NCI-H2227 treated with DMSO at 0.1 percent for 48 hours (cell line): ENCODE data around the gene USP50.
"Not testable (repeated sequence)": the region's sequence is repeated elsewhere in the genome, so short reads cannot be mapped to it uniquely, and the experiment has no call there.

Source experiments
- DNase-seq: peaks from one replicate; lab custom pipeline; 2025; lab: John Stamatoyannopoulos, UW

Gene USP50

DNA sequence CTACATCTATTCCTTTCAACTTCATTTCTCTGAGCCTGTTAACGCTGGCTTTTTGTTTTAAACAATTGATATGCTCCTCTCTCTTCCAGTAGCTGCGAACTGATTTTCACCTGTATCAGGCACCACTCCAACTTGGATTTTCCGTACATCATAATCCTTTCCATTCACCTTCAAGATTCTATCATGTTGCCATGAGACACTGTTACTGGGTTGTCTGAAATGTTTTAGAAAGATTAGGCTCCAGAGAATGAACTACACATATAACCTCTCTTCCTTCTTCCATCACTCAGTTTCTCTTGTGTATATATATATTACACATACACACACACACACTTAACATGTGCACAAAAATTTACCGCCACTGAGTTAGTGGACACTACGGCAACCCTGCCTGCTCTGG lies at the start of gene USP50:
TSS of gene USP50 (minus strand) at position 101 of the 400 bp plus-strand sequence. CDS start 141 bp downstream, outside the sequence.
- DNase-seq: no peak

DNA sequence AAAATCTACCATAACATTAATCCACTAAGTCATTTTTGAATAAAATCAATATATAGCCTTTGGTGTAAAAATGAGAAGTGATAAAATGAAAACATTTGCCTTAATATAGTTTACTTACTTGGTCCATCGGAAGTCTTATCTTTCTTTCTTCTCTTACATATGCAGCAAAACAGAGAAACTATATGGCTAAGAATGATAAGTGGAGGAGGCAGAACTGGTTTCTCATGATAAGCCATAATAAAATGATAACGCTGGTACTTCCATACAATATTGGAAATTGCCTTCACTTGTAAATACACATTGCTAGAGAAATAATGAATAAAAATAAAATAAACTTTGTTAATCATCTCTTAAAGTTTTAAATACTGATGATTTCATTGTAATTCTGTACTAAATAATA lies 47.8 kb upstream of the USP50 start:
- no peak for DNase-seq

DNA sequence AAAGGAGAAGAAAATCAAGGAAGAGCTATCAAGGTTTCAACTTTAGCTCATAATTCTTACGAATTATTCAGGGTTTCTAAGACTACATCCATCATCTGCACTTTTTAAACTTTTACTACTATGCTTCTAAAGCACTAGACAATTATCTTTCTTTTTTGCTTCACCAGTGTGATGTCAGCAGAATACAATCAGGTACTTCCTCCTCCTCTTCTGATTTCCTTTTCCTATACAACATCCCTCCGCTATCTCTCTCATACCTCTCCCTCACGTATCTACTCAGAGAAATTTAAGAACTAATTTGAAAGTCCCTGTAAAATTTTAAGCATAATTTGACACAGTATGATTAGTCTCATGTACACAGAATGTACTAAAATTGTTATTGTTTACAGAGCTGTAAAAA lies 47.3 kb upstream of the USP50 start:
- no peak for DNase-seq

DNA sequence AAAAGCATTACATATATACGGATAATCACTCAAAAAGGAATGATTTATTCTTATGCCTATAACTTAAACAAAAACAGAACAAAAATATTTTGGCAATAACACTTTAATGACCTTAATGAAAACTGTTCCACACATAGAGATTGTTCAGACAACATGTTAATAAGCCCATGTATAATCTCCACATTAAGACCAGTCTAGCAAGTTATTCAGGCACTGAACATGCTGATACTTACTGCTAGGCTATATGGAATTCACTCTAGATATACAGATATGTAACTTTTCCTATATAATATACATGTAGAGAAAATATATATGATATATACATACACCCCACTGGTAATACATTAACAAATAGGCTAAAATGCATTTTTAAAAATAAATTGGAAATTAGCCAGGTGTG lies 43.8 kb upstream of the USP50 start:
- DNase-seq: no peak

DNA sequence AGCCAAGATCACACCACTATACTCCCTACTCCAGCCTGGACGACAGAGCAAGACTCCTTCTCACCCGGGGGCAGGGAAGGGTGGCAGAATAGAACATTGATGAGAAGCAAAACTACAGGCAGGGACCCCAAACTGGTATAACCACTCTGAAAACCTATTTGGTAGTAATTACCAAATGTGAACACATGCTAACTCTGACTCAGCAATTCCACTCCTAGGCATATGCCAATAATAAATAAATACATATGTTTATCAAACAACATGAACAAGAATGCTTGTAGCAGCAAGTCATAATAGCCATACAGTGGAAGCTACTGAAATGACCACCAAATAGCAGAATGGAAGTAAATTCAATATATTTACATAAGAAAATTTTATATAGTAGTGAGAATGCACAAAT lies 31.0 kb upstream of the USP50 start:
- no peak for DNase-seq

DNA sequence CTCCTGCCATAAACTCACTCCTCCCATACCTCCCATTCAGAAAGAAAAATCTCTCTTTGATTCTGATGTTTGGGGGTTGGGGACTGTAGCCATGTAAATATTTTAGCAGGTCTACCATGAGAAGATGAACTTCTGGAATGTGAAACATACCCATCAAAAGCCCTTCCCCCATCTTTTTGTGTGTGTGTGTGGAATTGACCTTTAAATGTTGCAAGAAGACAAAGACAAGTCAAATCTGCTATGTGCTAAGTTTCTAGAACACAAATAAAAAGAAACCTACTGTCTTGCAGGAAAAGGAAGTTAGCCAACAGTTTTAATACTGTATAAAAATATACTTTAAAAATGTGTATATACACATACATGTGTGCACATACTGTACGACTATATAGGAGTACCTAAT lies 29.7 kb upstream of the USP50 start:
- DNase-seq: no peak

DNA sequence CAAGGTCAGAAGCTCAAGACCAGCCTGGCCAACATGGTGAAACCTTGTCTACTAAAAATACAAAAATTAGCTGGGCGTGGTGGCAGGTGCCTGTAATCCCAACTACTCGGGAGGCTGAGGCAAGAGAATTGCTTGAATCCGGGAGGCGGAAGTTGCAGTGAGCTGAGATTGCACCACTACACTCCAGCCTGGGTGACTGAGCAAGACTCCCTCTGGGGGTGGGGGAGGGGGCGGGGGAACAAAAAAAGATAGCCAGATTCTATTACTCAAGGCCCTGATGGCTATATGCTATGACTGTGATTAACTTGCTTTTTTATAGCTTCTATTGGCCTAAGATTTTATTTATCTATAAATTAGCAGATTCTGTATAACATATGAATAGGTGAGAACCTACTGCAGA lies 27.4 kb upstream of the USP50 start:
- DNase-seq: not testable (repeated sequence)

DNA sequence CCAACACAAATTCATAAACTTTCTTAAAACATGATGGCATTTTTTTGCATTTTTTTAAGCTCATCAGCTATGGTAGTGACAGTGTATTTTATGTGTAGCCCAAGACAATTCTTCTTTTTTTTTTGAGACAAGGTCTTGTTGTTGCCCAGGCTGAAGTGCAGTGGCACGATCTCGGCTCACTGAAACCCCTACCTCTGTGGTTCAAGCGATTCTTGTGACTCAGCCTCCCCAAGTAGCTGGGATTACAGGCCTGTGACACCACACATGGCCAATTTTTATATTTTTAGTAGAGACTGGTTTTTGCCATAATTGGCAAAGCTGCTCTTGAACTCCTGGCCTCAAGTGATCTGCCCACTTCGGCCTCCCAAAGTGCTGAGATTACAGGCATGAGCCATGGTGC lies 17.3 kb upstream of the USP50 start:
- DNase-seq: no peak

DNA sequence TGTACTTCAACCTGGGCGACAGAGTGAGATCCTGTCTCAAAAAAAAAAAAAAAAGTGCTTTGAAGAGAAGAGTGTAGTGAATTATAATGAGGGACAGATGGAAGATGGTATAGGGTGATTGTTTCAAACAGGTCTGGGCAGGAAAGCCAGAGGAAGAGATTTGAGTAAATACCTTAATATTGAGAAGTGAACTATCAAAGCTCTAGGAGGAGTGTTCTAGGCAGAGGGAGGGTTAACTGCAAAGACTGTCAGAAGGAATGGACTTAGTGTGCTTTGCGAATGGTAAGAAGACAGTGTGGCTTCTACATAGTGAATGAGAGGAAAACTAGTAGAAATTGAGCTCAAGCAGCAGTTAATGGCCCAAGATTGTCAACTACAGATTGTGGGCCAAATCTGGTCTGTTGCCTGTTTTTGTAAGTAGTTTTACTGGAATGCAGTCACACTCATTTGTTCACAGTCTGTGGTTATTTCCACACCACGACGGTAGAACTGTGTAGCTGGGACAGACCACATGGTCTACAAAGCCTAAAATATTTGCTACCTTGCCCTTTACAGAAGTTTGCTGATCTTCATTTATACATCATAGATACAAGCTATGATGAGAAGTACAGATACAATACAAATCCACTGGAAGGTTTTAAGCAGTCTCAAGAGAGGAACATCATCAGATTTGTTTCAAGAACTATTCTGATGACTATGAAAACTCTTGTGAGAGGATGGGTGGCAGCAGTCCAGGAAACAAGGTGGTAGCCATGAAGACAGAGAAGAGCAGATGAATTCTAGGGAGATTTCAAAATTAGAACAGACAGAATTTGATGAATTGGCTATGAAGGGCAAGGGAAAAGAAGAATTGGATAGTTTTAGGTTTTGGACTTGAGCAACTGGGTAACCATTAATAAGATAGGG lies 16.5 kb upstream of the USP50 start:
- no peak for DNase-seq

DNA sequence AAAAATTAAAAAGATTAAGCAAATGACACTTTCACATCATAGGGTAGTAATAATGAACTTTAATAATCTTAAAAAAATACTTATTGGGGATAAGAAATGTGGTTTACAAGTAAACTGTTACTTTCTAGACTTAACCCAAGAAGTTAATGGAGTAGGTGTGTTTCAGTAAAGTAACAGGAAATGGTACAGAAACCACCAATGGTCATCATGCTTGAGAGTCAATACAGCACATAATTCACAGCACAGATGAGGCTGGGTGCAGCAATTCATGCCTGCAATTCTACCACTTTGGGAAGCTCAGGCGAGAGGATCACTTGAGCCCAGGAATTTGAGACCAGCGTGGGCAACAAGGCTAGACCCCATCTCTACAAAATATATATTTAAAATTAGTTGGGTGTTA lies 11.5 kb upstream of the USP50 start:
- no peak for DNase-seq

DNA sequence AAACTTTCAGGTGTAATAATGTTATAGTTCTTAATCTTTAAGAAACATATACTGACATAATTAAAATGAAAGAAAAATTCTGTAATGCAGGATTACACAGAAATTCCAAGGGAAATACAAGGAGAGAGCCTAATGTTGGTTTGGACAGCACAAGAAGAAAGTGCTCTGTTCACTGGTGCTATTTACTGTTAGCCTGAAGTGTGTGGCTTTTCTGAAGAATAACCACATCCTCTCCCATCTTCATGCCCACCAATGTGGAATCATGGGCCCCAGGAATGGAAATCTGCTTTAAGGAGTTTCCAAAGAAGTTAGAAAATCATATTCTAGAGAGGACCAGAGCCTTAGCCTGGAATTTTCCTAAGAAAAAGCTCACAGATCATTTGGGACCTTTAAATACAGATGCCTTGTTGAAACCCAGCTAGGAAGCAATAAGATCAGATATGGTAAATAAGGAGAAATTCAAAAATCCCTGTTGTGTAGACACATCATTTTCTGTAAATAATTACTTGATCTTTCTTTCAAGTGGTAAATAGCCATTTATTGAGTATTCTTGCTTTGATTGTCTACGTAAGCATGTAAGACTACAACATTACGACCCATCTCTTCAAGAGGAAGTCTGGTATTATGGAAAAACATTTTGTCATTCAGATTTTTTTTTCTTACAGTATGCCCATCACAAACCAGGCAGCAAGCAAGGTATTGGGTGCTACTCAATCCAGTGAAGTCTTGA lies 10.3 kb upstream of the USP50 start:
- no peak for DNase-seq

DNA sequence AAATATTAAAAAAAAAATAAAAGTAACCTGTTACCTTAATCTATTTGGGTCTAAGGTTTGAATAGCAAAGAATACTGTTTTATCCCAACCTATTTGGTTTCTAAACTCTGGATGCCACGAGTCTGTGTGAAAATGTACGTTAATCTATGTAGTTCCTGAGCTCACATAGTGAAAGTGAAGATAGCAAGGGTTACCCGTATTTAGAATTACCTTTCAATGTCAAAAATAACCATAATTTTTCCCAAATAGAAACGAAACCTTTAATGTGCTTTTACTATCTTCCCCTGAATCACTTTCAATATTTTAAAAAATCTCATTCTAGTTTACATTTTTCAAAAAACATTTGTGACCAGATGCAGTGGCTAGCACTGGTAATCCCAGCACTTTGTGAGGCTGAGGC lies 5.8 kb upstream of the USP50 start:
- DNase-seq: no peak

DNA sequence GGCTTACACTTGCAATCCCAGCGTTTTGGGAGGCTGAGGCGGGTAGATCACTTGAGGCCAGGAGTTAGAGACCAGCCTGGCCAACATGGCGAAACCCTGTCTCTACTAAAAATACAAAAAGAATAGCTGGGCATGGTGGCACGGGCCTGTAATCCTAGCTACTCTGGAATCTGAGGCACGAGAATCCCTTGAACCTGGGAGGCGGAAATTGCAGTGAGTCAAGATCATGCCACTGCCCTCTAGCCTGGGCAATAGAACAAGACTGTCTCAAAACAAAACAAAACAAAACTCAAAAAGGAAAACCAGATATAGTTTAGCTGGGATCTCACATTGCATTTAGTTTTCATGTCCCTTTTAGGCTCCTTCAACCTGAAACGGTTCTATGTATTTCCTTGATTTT lies 2.9 kb upstream of the USP50 start:
- DNase-seq: no peak

DNA sequence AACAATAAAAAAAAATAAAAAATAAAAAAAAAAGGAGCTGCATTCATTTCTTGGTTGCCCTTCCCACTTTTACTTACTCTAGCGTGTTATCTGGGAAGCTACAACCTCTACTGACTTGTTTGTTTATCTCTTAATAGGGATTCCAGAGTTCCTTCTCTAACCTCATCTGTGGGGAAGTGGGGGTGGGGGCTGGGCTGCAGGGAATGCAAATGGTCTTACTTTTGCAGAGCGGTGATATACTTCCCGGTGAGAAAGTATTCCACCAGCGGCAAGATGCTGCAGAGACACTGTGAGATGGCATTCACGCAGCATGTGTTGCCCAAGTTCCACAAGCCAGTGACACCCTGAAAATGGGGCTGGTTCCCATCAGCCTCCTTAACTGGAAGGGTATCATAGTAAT lies 2.1 kb downstream of the USP50 start:
- DNase-seq: no peak

DNA sequence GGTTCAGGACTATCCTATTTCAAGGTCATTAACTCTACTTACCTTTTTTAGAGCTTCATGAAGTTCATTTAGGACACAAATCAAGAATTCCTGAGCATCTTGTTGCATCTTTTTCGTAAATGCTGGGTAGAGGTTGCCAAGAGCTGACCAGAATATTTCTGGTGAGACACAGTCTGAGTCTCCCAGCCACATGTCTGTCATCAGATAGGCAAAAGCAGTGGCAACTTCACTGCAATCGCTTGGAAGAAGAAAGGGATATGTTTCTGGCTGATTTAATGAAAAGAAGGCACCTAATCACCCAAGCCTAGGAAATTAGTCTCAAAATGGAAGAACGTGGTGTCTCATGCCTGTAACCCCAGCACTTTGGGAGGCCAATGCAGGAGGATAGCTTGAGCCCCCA lies 2.9 kb downstream of the USP50 start:
- DNase-seq: no peak

DNA sequence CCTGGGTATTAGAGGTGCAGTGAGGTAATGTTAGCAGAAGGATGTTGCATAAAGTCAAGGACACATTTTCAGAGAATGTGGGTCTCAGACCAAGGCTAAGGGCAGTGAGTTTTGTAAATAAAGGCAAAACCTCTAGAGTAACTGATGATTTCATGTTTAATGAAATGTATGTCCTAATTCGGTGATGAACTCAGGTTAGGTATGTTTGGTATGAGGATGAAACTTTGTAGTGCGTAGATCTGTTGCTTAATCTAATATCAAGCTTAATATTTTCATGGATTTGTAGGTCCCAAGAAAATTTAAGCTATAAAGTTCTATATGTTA lies 3.6 kb downstream of the USP50 start:
- no peak for DNase-seq

DNA sequence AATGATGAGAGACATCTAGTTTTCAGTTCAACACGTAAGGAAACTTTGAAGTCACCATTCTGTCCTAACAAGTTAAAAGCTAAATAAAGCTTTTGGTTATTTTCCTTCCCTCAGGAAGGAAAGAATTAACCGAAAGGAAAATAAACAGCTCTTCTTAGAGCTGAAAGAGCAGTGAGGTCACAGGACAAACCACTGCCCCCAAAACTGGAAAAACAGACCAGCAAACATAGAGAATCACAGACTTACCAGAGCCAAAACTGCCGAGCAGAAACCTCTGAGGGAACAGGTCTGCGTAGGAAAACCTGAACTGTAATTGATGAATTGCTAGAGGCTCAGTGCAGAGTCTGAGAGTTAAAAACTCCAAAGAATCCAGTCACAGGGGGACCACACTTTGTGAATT lies 14.7 kb downstream of the USP50 start:
- DNase-seq: no peak

DNA sequence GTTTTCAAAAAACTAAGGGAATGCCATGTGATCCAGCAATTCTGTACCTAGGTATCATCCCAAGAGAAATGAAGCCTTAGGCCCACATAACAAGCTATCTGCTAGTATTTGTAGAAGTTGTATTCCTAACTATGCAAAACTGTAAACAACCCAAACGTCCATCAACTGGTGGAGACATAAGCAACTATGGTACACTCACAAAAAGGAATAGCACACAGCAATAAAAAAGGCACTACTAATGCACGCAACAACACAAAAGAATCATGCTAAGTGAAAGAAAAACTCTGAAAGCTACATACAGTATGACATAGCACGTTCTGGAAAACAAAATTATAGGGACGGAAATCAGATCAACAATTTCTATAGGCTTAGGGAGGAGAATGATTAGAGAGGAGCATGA lies 15.3 kb downstream of the USP50 start:
- DNase-seq: no peak

DNA sequence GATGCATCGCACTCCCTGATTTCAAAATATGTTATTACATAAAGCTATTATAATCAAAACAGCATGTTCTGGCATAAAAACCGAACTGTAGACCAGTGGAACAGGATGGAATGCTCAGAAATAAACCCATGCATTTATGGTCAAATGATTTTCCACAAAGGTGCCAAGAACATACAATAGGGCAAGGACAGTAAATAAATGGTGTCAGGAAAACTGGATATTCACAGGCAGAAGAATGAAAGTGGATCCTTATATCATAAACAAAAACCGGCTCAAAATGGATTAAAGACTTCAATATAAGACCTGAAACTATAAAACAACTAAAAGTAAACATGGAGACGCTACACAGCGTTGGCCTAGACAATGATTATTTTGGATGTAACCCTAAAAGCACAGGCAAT lies 22.6 kb downstream of the USP50 start:
- DNase-seq: no peak

DNA sequence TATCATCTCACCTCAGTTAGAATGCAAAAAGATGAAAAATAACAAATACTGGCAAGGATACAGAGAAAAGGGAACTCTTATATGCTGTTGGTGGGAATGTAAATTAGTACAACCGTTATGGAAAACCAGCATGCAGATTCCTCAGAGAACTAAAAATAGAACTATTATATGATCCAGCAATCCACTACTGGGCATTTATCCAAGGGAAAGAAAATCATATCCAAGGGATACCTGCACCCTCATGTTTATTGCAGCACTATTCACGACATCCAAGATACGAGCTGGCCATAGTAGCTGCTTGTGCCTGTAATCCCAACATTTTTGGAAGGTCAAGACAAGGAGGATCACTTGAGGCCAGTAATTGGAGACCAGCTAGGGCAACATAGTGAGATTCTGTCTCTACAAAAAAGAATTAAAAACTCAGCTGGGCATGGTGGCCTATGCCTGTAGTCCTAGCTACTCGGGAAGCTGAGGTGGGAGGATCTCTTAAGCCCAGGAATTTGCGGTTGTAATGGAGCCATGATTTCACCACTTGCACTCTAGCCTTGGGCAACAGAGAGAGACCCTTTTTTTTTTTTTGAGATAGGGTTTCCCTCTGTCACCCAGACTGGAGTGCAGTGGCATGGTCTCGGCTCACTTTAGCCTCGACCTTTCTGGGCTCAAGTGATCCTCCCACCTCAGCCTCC lies 26.6 kb downstream of the USP50 start:
- DNase-seq: no peak

DNA sequence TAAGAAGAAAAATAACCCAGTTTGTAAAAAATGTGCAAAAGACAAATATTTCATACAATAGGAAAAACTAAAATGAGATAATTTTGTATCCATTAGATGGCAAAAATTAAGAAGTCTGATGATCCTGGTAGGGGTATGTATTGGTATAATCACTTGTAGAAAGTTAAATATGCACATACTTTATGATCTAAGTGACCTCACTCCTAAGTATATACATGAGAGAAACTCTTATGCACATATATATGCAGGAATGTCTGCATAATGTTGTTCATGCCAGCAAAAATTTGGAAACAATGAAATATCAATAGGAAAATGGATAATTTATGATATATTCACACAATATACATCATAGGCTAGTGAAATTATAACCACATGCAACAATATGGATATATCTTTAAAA lies 33.5 kb downstream of the USP50 start:
- DNase-seq: no peak

DNA sequence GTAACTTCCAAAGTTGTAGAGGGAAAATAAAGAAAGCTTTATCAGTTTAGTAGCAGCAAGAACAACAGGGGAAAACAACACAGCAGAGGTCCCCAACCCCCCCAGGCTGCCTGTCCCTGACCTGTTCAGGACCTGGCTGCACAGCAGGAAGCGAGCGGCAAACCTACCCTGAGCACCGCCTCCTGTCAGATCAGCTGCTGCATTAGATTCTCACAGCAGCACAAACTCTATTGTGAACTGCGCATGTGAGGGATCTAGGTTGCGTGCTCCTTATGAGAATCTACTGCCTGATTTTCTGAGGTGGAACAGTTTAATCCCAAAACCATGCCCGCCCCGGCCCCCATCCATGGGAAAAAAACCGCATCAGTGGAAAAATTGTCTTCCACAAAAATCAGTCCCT lies 40.3 kb downstream of the USP50 start:
- peak; percentile 34 for DNase-seq

DNA sequence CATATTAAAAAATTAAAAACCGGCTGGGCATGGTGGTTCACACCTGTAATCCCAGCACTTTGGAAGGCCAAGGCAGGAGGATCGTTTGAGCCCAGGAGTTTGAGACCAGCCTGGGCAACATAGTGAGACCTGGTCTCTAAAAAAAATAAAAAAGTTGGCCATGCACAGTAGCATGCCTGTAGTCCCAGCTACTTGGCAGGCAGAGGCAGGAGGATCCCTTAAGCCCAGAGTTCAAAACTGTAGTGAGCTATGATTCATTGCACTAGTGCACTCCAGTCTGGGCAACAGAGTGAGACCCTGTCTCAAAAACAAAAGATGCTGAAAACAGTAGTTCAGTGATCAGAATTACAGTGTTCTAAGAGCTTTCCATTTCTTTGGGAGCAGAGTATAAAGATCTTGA lies 40.8 kb downstream of the USP50 start:
- not testable (repeated sequence) for DNase-seq
